ENCODE measurements around the gene IRF1. TPM values are rescaled to one million over a fixed set of nuclear protein-coding genes. Genes with fewer than 3 reads are reported as not detected.
"Not testable (repeated sequence)": the region's sequence is repeated elsewhere in the genome, so short reads cannot be mapped to it uniquely, and the experiment has no call there.

IRF1 gene, protein sequence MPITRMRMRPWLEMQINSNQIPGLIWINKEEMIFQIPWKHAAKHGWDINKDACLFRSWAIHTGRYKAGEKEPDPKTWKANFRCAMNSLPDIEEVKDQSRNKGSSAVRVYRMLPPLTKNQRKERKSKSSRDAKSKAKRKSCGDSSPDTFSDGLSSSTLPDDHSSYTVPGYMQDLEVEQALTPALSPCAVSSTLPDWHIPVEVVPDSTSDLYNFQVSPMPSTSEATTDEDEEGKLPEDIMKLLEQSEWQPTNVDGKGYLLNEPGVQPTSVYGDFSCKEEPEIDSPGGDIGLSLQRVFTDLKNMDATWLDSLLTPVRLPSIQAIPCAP
- 100 to 1,000 TPM; 125 to 174 TPM for total RNA-seq

- H3K27ac Mint-ChIP-seq: peak within 1 kb of the TSS; percentile 98
These were observed at the start of gene IRF1 for GRCh38 chr5:132490484-132491367. Gene IRF1, minus strand, starts transcription at chr5:132490773. Its CDS starts 1,295 bp downstream, at chr5:132489478.

DNA sequence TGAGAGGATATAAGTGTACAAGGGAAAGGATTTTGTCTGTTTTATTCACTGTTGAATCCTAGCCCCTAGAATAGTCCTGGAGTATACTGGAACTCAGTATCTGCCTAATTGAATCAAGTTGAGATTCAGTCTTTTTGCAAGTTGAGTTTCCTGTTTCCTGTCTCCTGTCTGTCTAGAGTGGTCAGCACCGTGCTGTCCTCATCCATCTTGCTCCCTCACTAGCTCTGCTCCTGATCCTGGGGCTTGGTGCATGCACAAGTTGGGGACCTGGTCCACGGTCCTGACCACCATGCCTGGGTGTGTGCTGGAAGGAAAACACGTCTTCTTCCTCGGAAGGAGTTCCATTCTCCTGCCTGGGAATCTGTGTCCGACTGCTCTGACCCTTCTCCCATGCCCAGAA lies 49.6 kb upstream of the IRF1 start:
- H3K27ac Mint-ChIP-seq: no peak overlapping the region
- H3K27me3 Mint-ChIP-seq: peaks cover 8% of the 10 kb centered on the region
- no peaks in the 10 kb centered on the region for H3K9me3 Mint-ChIP-seq
- no peaks in the 10 kb centered on the region for H3K4me1 Mint-ChIP-seq
- no peak for ATAC-seq (replicated peaks)
- H3K36me3 Mint-ChIP-seq (ENCODE audit: low read depth): no peaks in the 10 kb centered on the region
- no peak overlapping the region for H3K4me3 Mint-ChIP-seq

More at GRCh38 chr5:132490484-132491367, at the start of gene IRF1:
- Mint-ChIP-seq H3K36me3 (ENCODE audit: low read depth) (peaks cover 57% of the 10 kb centered on the region), H3K27me3 (no peaks in the 10 kb centered on the region), H3K4me1 (peaks cover 47% of the 10 kb centered on the region), H3K4me3 (peak within 1 kb of the TSS; percentile 96), H3K9me3 (no peaks in the 10 kb centered on the region)
- peak; percentile 76 for ATAC-seq (replicated peaks)

GRCh38 chr5:132539716-132540115 lies 49.1 kb upstream of the IRF1 start:
- H3K27me3 Mint-ChIP-seq: peaks cover 12% of the 10 kb centered on the region
- H3K4me1 Mint-ChIP-seq: no peaks in the 10 kb centered on the region
- H3K9me3 Mint-ChIP-seq: no peaks in the 10 kb centered on the region
- ATAC-seq (replicated peaks): no peak
- no peak overlapping the region for H3K27ac Mint-ChIP-seq
- no peaks in the 10 kb centered on the region for H3K36me3 Mint-ChIP-seq (ENCODE audit: low read depth)
- H3K4me3 Mint-ChIP-seq: no peak overlapping the region

DNA sequence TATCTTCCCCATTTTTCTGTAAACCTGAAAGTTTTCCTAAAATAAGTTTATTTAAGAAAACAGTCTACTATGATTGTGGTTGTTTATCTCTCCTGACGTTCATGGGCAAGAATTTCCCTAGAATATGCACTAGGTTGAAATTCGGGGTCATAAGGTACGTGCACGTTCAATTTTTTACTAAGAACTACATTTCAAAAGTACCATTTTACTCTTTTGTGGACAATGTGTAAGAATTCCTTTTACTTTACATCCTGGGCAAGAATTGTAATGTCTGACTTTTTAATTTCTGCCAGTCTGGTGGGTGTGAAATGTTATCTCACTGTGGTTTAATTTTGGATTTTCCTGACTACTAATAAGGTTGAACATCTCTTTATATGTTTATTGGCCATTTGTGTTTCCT lies 40.4 kb upstream of the IRF1 start:
- H3K9me3 Mint-ChIP-seq: no peaks in the 10 kb centered on the region
- H3K27me3 Mint-ChIP-seq: peaks cover 24% of the 10 kb centered on the region
- H3K4me3 Mint-ChIP-seq: peak overlapping the region; percentile 23
- ATAC-seq (replicated peaks): peak; percentile 28
- H3K4me1 Mint-ChIP-seq: peaks cover 25% of the 10 kb centered on the region
- H3K27ac Mint-ChIP-seq: no peak overlapping the region
- H3K36me3 Mint-ChIP-seq (ENCODE audit: low read depth): no peaks in the 10 kb centered on the region

DNA sequence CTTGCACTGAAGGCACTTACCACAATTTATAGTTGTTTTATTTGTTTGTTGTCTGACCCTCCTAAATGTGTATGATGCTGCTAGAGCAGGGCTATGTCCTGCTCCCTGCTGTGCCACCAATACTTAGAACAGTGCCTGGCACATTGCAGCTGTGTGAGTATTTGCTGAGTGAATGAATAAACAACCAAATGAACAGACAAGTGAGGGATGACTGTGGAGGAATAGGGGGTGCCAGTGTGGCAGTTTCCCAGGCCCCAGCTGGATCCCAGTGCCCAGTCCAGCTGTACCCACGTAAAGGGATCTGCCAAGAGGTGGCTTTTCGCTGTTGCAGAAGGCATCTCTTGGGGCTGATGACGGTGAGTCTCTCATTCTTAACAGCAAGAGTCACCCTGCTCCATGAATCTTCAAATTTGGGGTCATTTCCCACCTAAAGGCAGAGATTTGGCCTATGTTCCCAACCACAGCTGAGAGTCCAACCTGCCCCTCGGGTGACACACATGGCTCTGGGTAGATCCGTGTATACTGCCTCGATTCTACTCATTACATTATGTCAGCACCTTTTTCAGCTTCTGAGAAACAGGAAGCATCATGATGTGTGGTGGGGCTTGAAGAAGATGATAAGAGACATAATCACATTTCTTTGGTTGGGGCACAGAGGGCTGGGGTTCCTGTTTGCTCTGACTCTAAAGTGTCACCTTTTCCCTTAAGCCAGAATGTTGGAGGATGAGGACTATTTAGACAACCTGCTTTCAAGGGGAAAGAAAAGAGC lies 38.5 kb upstream of the IRF1 start:
- H3K27ac Mint-ChIP-seq: no peak overlapping the region
- H3K4me1 Mint-ChIP-seq: peaks cover 38% of the 10 kb centered on the region

GRCh38 chr5:132528021-132528420 lies 37.4 kb upstream of the IRF1 start:
- H3K27ac Mint-ChIP-seq: no peak overlapping the region
- no peak overlapping the region for H3K4me3 Mint-ChIP-seq
- H3K9me3 Mint-ChIP-seq: no peaks in the 10 kb centered on the region
- peaks cover 10% of the 10 kb centered on the region for H3K27me3 Mint-ChIP-seq
- no peaks in the 10 kb centered on the region for H3K36me3 Mint-ChIP-seq (ENCODE audit: low read depth)
- ATAC-seq (replicated peaks): no peak
- H3K4me1 Mint-ChIP-seq: peaks cover 38% of the 10 kb centered on the region

More for the DNA sequence above, 38.5 kb upstream of the IRF1 start:
- H3K36me3 Mint-ChIP-seq (ENCODE audit: low read depth): no peaks in the 10 kb centered on the region
- peak; percentile 39 for ATAC-seq (replicated peaks)
- no peaks in the 10 kb centered on the region for H3K9me3 Mint-ChIP-seq
- peaks cover 10% of the 10 kb centered on the region for H3K27me3 Mint-ChIP-seq
- H3K4me3 Mint-ChIP-seq: peak overlapping the region; percentile 4

DNA sequence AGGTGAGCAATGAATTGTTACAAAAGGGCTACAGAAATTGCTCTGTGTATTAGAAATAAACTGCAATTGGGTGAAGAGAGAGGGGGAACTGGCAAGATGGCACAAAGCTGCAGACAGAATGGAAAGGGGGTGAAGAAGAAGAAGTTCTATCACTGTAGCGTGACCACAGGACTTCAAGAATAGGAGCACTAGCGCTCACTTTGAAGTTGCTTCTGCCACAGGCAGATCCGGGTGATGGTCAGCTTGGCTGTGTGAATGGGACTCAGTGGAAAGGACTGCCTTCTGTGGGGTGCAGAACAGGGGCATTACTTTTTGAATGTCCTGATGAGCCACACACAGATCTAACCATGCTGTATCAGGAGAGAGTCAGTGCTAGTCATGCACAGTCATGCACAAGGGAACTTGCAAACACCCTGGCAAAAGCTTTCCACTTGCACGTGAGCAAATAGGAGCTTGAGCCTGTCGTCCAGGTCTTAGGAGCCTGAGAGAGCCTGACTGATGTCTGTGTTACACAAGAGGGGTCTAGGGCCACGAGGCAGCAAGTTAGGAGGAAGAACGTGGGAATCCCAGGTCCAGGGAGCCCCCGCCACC lies 36.5 kb upstream of the IRF1 start:
- H3K36me3 Mint-ChIP-seq (ENCODE audit: low read depth): no peaks in the 10 kb centered on the region
- H3K4me1 Mint-ChIP-seq: peaks cover 38% of the 10 kb centered on the region
- H3K9me3 Mint-ChIP-seq: no peaks in the 10 kb centered on the region
- H3K4me3 Mint-ChIP-seq: no peak overlapping the region
- no peak for ATAC-seq (replicated peaks)
- peaks cover 9% of the 10 kb centered on the region for H3K27me3 Mint-ChIP-seq
- H3K27ac Mint-ChIP-seq: no peak overlapping the region

DNA sequence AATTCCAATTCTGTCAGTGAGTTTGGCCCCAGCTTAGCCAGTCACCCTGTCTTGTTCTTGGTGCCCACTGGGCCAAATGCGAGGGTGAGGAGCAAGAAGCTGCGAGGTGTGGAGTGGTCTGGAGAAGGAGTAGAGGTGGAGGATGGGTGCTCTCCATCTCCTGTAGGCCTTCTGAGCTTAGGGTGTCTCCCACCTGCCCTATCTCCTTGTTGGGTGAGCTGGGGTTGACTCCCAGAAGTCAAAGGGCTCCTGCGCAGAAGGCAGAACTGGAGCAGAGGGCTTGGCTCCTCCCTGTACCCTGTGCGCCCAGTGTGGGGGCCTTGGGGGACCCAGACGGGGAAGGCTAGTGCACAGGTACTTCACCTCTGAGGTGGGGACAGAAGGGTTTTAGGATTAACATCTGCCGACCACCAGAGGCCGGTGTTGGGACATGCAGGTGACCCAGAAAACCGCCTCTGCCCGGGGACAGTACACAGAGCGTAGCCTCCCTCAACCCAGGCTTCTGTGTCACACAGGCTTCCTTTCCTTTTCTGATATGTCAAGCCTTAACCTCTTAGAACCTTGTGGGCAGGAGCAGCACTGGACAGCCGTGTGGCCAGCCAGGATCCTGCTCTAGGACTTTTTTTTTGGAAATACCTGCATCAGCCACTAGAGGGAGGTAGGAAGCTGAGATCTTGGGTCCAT lies 35.9 kb upstream of the IRF1 start:
- no peaks in the 10 kb centered on the region for H3K36me3 Mint-ChIP-seq (ENCODE audit: low read depth)
- H3K27ac Mint-ChIP-seq: no peak overlapping the region
- H3K4me1 Mint-ChIP-seq: peaks cover 32% of the 10 kb centered on the region
- no peak overlapping the region for H3K4me3 Mint-ChIP-seq
- H3K9me3 Mint-ChIP-seq: no peaks in the 10 kb centered on the region
- peaks cover 4% of the 10 kb centered on the region for H3K27me3 Mint-ChIP-seq
- peak; percentile 18 for ATAC-seq (replicated peaks)

- H3K4me3 Mint-ChIP-seq: peak overlapping the region; percentile 33
- H3K4me1 Mint-ChIP-seq: peaks cover 27% of the 10 kb centered on the region
- peak; percentile 93 for ATAC-seq (replicated peaks)
- no peaks in the 10 kb centered on the region for H3K9me3 Mint-ChIP-seq
- H3K27ac Mint-ChIP-seq: peak overlapping the region; percentile 71
- H3K27me3 Mint-ChIP-seq: peaks cover 4% of the 10 kb centered on the region
- no peaks in the 10 kb centered on the region for H3K36me3 Mint-ChIP-seq (ENCODE audit: low read depth)
These were observed 34.7 kb upstream of the IRF1 start for GRCh38 chr5:132525299-132525724.

GRCh38 chr5:132524877-132525276 lies 34.3 kb upstream of the IRF1 start:
- not testable (repeated sequence) for H3K9me3 Mint-ChIP-seq; ATAC-seq (replicated peaks); H3K27me3 Mint-ChIP-seq; H3K36me3 Mint-ChIP-seq (ENCODE audit: low read depth)
- peaks cover 27% of the 10 kb centered on the region for H3K4me1 Mint-ChIP-seq
- peak overlapping the region; percentile 71 for H3K27ac Mint-ChIP-seq
- H3K4me3 Mint-ChIP-seq: peak overlapping the region; percentile 33

GRCh38 chr5:132522067-132522466 lies 31.5 kb upstream of the IRF1 start:
- H3K4me3 Mint-ChIP-seq; H3K27ac Mint-ChIP-seq; ATAC-seq (replicated peaks); H3K27me3 Mint-ChIP-seq; H3K9me3 Mint-ChIP-seq; H3K36me3 Mint-ChIP-seq (ENCODE audit: low read depth): not testable (repeated sequence)
- peaks cover 19% of the 10 kb centered on the region for H3K4me1 Mint-ChIP-seq

- H3K4me3 Mint-ChIP-seq, H3K4me1 Mint-ChIP-seq: not testable (repeated sequence)
These were observed 23.2 kb upstream of the IRF1 start for GRCh38 chr5:132513618-132514336.

DNA sequence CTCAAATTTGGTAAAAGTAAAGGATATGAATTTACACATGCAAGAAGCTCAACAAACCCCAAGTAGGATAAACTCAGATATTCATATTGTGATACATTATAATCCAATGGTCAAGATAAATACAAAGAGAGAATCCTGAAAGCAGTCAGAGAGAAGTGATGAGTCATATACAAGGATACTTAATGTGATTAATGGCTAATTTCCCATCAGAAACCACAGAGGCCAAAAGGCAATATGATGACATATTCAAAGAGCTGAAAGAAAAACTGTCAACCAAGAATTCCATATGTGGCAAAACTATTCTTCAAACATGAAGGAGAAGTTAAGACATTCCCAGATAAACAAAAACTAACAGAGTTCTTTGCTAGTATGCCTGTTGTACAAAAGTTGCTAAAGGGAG lies 19.5 kb upstream of the IRF1 start:
- H3K9me3 Mint-ChIP-seq: peaks cover 4% of the 10 kb centered on the region
- H3K27me3 Mint-ChIP-seq: peaks cover 23% of the 10 kb centered on the region
- H3K27ac Mint-ChIP-seq: no peak overlapping the region
- ATAC-seq (replicated peaks): no peak
- no peak overlapping the region for H3K4me3 Mint-ChIP-seq
- no peaks in the 10 kb centered on the region for H3K36me3 Mint-ChIP-seq (ENCODE audit: low read depth)
- H3K4me1 Mint-ChIP-seq: no peaks in the 10 kb centered on the region

More at GRCh38 chr5:132513618-132514336, 23.2 kb upstream of the IRF1 start:
- ATAC-seq (replicated peaks); H3K27ac Mint-ChIP-seq; H3K27me3 Mint-ChIP-seq; H3K36me3 Mint-ChIP-seq (ENCODE audit: low read depth); H3K9me3 Mint-ChIP-seq: not testable (repeated sequence)

All from activated T-helper 17 cell treated with anti-CD3 and anti-CD28 coated beads, Interleukin-2, amount 50 U/mL, for 72 hours (primary cell).